Naive thymus-derived CD4-positive, alpha-beta T cell (primary cell): ENCODE data around the gene YIPF5. TPM values are rescaled to one million over a fixed set of nuclear protein-coding genes. Genes with fewer than 3 reads are reported as not detected.

Source experiments
- ATAC-seq: fragments of 150-1000 bp; cut with Tn5 transposase; 2 replicates; pipeline ENCODE4 v1.10.0; 2021; ENCODE audit warnings: mild to moderate bottlenecking, moderate library complexity
- CTCF ChIA-PET: fragments of 350-600 bp; sonication (Branson Sonifier 250); formaldehyde crosslinking; loops from one replicate; lab custom pipeline; 2021; ENCODE audit warnings: antibody characterized with exemption; lab: Charles Lee
- POLR2A ChIA-PET: fragments of 350-600 bp; sonication (Branson Sonifier 250); formaldehyde crosslinking; loops from one replicate; lab custom pipeline; 2021; ENCODE audit warnings: antibody characterized with exemption, inconsistent platforms; lab: Charles Lee
- DNase-seq, 9 donors: peaks; one replicate each; pipeline versions ENCODE4 v3.0.0 to v3.0.0-alpha.2; 2020 to 2022; ENCODE audit warnings: mixed read lengths in 1 of 9
- H3K27ac ChIP-seq: one replicate; pipeline ENCODE4 v1.7.0; 2013; ENCODE audit warnings: mild to moderate bottlenecking, low read depth, low read length, moderate library complexity
- H3K27me3 ChIP-seq, 2 donors: one replicate each; pipeline ENCODE4 v1.7.0; 2013; ENCODE audit warnings: low read length in 2 of 2, mild to moderate bottlenecking in 2 of 2, moderate library complexity in 2 of 2; ENCODE audit not compliant: control insufficient read depth in 2 of 2, insufficient read depth in 2 of 2
- H3K36me3 ChIP-seq, 3 experiments: 1 replicate in 2 of 3; 2 replicates in 1 of 3; pipeline ENCODE4 v1.7.0; 2013; ENCODE audit warnings: low read length in 3 of 3, mild to moderate bottlenecking in 3 of 3, moderate library complexity in 1 of 3; ENCODE audit not compliant: insufficient read depth in 3 of 3, control insufficient read depth in 2 of 3
- H3K4me1 ChIP-seq, 2 donors: one replicate each; pipeline ENCODE4 v1.7.0; 2013; ENCODE audit warnings: low read length in 2 of 2, mild to moderate bottlenecking in 2 of 2, moderate library complexity in 1 of 2; ENCODE audit not compliant: control insufficient read depth in 2 of 2, insufficient read depth in 2 of 2
- H3K4me3 ChIP-seq: 2 replicates; pipeline ENCODE4 v1.7.0; 2013; ENCODE audit warnings: mild to moderate bottlenecking, low read length
- H3K9me3 ChIP-seq, 3 experiments: 1 replicate in 2 of 3; 2 replicates in 1 of 3; pipeline ENCODE4 v1.7.0; 2013; ENCODE audit warnings: low read length in 3 of 3; ENCODE audit not compliant: control insufficient read depth in 2 of 3
- H3K27ac Mint-ChIP-seq, 9 donors: one replicate each; pipeline ENCODE4 v1.8.0; 2020 to 2022; ENCODE audit warnings: mixed read lengths in 9 of 9, mild to moderate bottlenecking in 8 of 9, moderate library complexity in 5 of 9, inconsistent platforms in 2 of 9
- H3K27me3 Mint-ChIP-seq, 5 donors: one replicate each; pipeline ENCODE4 v1.8.0; 2021 to 2022; ENCODE audit warnings: mixed read lengths in 5 of 5, mild to moderate bottlenecking in 1 of 5
- H3K36me3 Mint-ChIP-seq, 5 donors: one replicate each; pipeline ENCODE4 v1.8.0; 2020 to 2022; ENCODE audit warnings: mixed read lengths in 5 of 5, mild to moderate bottlenecking in 3 of 5, inconsistent platforms in 1 of 5
- H3K4me1 Mint-ChIP-seq, 7 donors: one replicate each; pipeline ENCODE4 v1.8.0; 2020 to 2022; ENCODE audit warnings: mixed read lengths in 7 of 7, mild to moderate bottlenecking in 3 of 7, inconsistent platforms in 1 of 7
- H3K4me3 Mint-ChIP-seq, 10 donors: one replicate each; pipeline ENCODE4 v1.8.0; 2020 to 2022; ENCODE audit warnings: mild to moderate bottlenecking in 10 of 10, mixed read lengths in 10 of 10, moderate library complexity in 6 of 10, inconsistent platforms in 2 of 10
- H3K9me3 Mint-ChIP-seq, 11 donors: one replicate each; pipeline ENCODE4 v1.8.0; 2020 to 2022; ENCODE audit warnings: mixed read lengths in 11 of 11, mild to moderate bottlenecking in 4 of 11, inconsistent platforms in 1 of 11, moderate library complexity in 1 of 11
- intact Hi-C, 2 donors: fragments of 100-400 bp; cut with micrococcal nuclease; formaldehyde crosslinking; loops; one replicate each; pipeline ENCODE4 v1.15.1; 2023
- polyA plus RNA-seq, 2 donors: library from polyadenylated mRNA; unstranded; fragments of 300-500 nt; fragmentation: Illumina TruSeq; gene quantifications; one replicate each; pipeline ENCODE4 v1.2.3, GENCODE V29; 2021
- total RNA-seq, 6 experiments: library from RNA in 5 of 6; stranded (reverse) in 5 of 6; gene quantifications; 1 replicate in 5 of 6; 2 replicates in 1 of 6; pipeline ENCODE4 v1.2.3 and lab custom pipeline; 2021 to 2026

Gene YIPF5
- total and polyA plus RNA-seq, 7 experiments from 2014 or later: 27.0 to 62.9 (median 48.8) TPM

GRCh38 chr5:144205141-144205551, 34.7 kb upstream of the YIPF5 start:
- intact Hi-C loops: loop anchor here in 1 of 2 donors (1.0 to 10.0 kb wide), 2 partner anchors 1620 to 1930 kb away; no protein-coding TSS in a partner anchor
- H3K27me3 Mint-ChIP-seq: peaks cover 53 to 76% (median 56%) of the 10 kb centered on the region in 5 donors
- POLR2A ChIA-PET: no interaction called here

DNA sequence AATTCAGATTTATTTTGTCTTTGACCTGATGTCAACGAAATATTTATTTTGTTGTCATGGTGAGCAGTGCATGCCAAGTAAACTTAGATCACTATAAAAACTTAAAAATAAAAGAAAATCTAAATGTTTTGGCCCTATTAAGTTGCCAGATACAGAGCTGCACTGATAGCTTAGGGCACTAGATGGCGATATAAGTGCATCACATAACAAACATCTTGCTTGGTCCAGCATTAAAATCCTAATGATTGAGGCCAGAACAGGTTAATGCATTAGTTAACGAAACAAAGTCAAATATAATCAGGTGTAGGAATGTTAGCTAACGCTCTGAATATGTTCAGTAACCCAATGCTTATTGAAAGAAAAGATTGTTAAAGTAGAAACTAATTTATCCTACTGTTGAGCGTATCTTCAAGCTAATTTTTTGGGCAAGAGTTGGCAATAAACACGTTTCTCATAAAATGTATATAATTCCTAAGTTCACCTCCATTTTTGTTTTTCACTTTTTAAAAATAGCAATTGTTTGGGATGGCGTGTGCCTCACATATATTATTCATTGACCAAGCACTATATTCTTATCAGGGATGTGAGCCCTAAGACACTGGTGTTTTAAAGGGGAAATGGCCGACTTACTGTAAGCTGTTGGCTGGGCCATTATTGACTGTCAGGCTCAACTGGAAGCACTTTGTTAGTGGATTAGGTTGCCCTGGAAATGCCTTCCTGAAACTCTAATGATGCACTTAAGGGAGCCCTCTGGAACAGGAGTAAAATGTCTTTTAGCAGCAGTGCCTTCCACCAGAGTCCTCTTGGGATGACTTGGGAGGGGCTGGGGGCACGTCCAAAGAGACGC, 33.5 kb upstream of the YIPF5 start:
- DNase-seq (peak in 7 of 9 donors; percentile 12 to 49 (median 38)), ATAC-seq (peak; percentile 75)
- no peaks in the 10 kb centered on the region for H3K36me3 ChIP-seq
- Mint-ChIP-seq H3K4me3 (no peak overlapping the region), H3K36me3 (no peaks in the 10 kb centered on the region), H3K9me3 (no peaks in the 10 kb centered on the region), H3K27ac (no peak overlapping the region), H3K27me3 (peaks cover 51 to 71% (median 56%) of the 10 kb centered on the region in 5 donors), H3K4me1 (peaks cover 0 to 10% (median 6%) of the 10 kb centered on the region in 7 donors)
- no peak overlapping the region for H3K4me3 ChIP-seq
- ChIA-PET POLR2A (no interaction called here), CTCF (interaction anchor here (0.7 to 1.7 kb wide), 9 partner anchors 10 to 1928 kb away, joined by 3 to 15 read pairs (median 4); no protein-coding TSS in a partner anchor)
- H3K9me3 ChIP-seq: no peaks in the 10 kb centered on the region
- peaks cover 0 to 8% of the 10 kb centered on the region in 2 donors for H3K27me3 ChIP-seq
- H3K27ac ChIP-seq: no peak overlapping the region
- intact Hi-C loops: loop anchor here (1.0 to 10.0 kb wide), 4 partner anchors 1035 to 1931 kb away; no protein-coding TSS in a partner anchor
- H3K4me1 ChIP-seq: no peaks in the 10 kb centered on the region

More at GRCh38 chr5:144205141-144205551, 34.7 kb upstream of the YIPF5 start:
- ATAC-seq (no peak), DNase-seq (no peak)
- no peak overlapping the region for H3K4me3 ChIP-seq
- no peaks in the 10 kb centered on the region for H3K9me3 ChIP-seq
- Mint-ChIP-seq H3K36me3 (no peaks in the 10 kb centered on the region), H3K4me3 (peak overlapping the region in 2 of 10 donors; percentile 24 to 43), H3K4me1 (peaks cover 0 to 10% (median 6%) of the 10 kb centered on the region in 7 donors), H3K9me3 (no peaks in the 10 kb centered on the region), H3K27ac (no peak overlapping the region)
- H3K27me3 ChIP-seq: peaks cover 0 to 12% of the 10 kb centered on the region in 2 donors
- H3K36me3 ChIP-seq: no peaks in the 10 kb centered on the region
- CTCF ChIA-PET: interaction anchor here (0.6 to 1.7 kb wide), 2 partner anchors 349 to 1621 kb away, joined by 3 to 15 read pairs; no protein-coding TSS in a partner anchor
- H3K27ac ChIP-seq: no peak overlapping the region
- no peaks in the 10 kb centered on the region for H3K4me1 ChIP-seq

- Histone ChIP-seq H3K4me1 (no peaks in the 10 kb centered on the region), H3K27me3 (peaks cover 0 to 8% of the 10 kb centered on the region in 2 donors), H3K4me3 (no peak overlapping the region), H3K36me3 (no peaks in the 10 kb centered on the region), H3K27ac (no peak overlapping the region), H3K9me3 (no peaks in the 10 kb centered on the region)
- no peak for ATAC-seq
- ChIA-PET CTCF (interaction anchor here (1.5 kb wide), 1 partner anchor 12 kb away, joined by 5 read pairs; no protein-coding TSS in a partner anchor), POLR2A (no interaction called here)
- no peak overlapping the region for H3K4me3 Mint-ChIP-seq
- H3K4me1 Mint-ChIP-seq: peaks cover 0 to 10% (median 6%) of the 10 kb centered on the region in 7 donors
- no peaks in the 10 kb centered on the region for H3K36me3 Mint-ChIP-seq
- H3K9me3 Mint-ChIP-seq: no peaks in the 10 kb centered on the region
- no peak overlapping the region for H3K27ac Mint-ChIP-seq
- DNase-seq: no peak
- H3K27me3 Mint-ChIP-seq: peaks cover 46 to 65% (median 53%) of the 10 kb centered on the region in 5 donors
- intact Hi-C loops: loop anchor here (1.0 to 10.0 kb wide), 4 partner anchors 1036 to 1932 kb away; no protein-coding TSS in a partner anchor
Measured at GRCh38 chr5:144202726-144203125, 32.3 kb upstream of the YIPF5 start.

DNA sequence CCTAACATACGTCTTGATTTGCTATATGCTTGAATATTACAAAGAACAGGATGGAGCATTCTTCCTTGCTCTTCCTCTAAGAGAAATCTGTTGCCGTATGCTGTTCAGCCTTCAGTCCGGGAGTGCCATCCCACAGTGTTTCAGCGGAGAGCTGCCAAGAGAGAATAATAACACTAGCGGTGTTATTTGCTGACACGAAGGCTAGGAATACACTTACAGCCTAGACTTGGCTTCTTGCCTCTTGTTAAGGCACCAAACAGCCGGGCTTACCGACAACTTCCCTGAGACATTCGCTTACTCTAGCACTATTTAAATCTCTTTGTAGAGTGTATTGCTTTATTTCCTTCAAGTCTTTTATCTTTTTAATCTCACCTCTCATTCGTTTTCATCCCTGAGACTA, 31.6 kb upstream of the YIPF5 start:
- Histone ChIP-seq H3K27ac (no peak overlapping the region), H3K4me1 (no peaks in the 10 kb centered on the region), H3K27me3 (peaks cover 0 to 8% of the 10 kb centered on the region in 2 donors), H3K36me3 (no peaks in the 10 kb centered on the region), H3K4me3 (no peak overlapping the region), H3K9me3 (no peaks in the 10 kb centered on the region)
- peaks cover 0 to 10% (median 6%) of the 10 kb centered on the region in 7 donors for H3K4me1 Mint-ChIP-seq
- no peaks in the 10 kb centered on the region for H3K36me3 Mint-ChIP-seq
- no peak for ATAC-seq
- H3K9me3 Mint-ChIP-seq: no peaks in the 10 kb centered on the region
- no peak overlapping the region for H3K27ac Mint-ChIP-seq
- no peak overlapping the region for H3K4me3 Mint-ChIP-seq
- intact Hi-C loops: loop anchor here in 1 of 2 donors (2.0 to 10.0 kb wide), 3 partner anchors 1037 to 1933 kb away; no protein-coding TSS in a partner anchor
- no peak for DNase-seq
- POLR2A ChIA-PET: no interaction called here
- peaks cover 40 to 64% (median 48%) of the 10 kb centered on the region in 5 donors for H3K27me3 Mint-ChIP-seq
- CTCF ChIA-PET: no interaction called here

- Mint-ChIP-seq H3K4me1 (peaks cover 0 to 10% (median 6%) of the 10 kb centered on the region in 7 donors), H3K27me3 (peaks cover 36 to 59% (median 44%) of the 10 kb centered on the region in 5 donors), H3K36me3 (no peaks in the 10 kb centered on the region), H3K9me3 (no peaks in the 10 kb centered on the region), H3K27ac (no peak overlapping the region), H3K4me3 (no peak overlapping the region)
- no peak for ATAC-seq
- intact Hi-C loops: loop anchor here in 1 of 2 donors (5.0 to 10.0 kb wide), 2 partner anchors 1481 to 1933 kb away; no protein-coding TSS in a partner anchor
- H3K4me3 ChIP-seq: no peak overlapping the region
- peaks cover 0 to 8% of the 10 kb centered on the region in 2 donors for H3K27me3 ChIP-seq
- H3K4me1 ChIP-seq: no peaks in the 10 kb centered on the region
- no peaks in the 10 kb centered on the region for H3K36me3 ChIP-seq
- ChIA-PET POLR2A (no interaction called here), CTCF (no interaction called here)
- H3K9me3 ChIP-seq: no peaks in the 10 kb centered on the region
- no peak for DNase-seq
- H3K27ac ChIP-seq: no peak overlapping the region
Measured at GRCh38 chr5:144201588-144201987, 31.1 kb upstream of the YIPF5 start.

DNA sequence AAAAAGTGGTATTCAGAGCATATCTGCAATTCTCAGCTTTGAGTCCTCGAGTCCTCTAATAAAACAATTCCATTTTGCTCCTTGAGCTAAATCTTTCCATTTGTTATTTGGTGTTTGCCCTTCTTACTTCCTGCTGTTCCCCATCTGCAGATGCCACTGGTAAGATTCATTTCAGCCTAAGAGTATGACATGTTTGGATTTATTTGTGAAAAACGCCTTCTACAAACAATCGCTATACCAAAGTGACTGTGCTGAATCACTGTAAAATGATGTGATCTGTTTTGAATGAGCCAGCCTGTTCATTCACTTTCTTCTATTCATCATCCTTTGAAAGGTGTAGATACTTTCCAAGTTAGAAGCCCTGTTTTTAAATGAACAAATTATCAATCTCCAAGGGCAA, 27.9 kb upstream of the YIPF5 start:
- no peaks in the 10 kb centered on the region for H3K36me3 Mint-ChIP-seq
- Histone ChIP-seq H3K27ac (no peak overlapping the region), H3K36me3 (no peaks in the 10 kb centered on the region), H3K9me3 (no peaks in the 10 kb centered on the region), H3K4me1 (no peaks in the 10 kb centered on the region), H3K27me3 (no peaks in the 10 kb centered on the region), H3K4me3 (no peak overlapping the region)
- H3K27ac Mint-ChIP-seq: no peak overlapping the region
- peaks cover 11 to 28% (median 17%) of the 10 kb centered on the region in 5 donors for H3K27me3 Mint-ChIP-seq
- H3K4me3 Mint-ChIP-seq: no peak overlapping the region
- H3K9me3 Mint-ChIP-seq: no peaks in the 10 kb centered on the region
- ATAC-seq (no peak), DNase-seq (no peak)
- intact Hi-C loops: loop anchor here in 1 of 2 donors (10.0 kb wide), 1 partner anchor 884 kb away; no protein-coding TSS in a partner anchor
- ChIA-PET POLR2A (no interaction called here), CTCF (interaction anchor here (1.0 kb wide), 1 partner anchor 8 kb away, joined by 3 read pairs; no protein-coding TSS in a partner anchor)
- no peaks in the 10 kb centered on the region for H3K4me1 Mint-ChIP-seq
